Left lung (tissue), 10 donors: ENCODE measurements around the gene DPPA2. TPM values are rescaled to one million over a fixed set of nuclear protein-coding genes. Genes with fewer than 3 reads are reported as not detected.

ENCODE experiments used
- ATAC-seq: fragments of 200-7000 bp; cut with Tn5 transposase; one replicate; pipeline ENCODE4 v1.9.1; 2020; ENCODE audit warnings: moderate library complexity
- DNase-seq, 4 donors: peaks; one replicate each; pipeline ENCODE4 v3.0.0-alpha.2; 2013 to 2020
- H3K27ac ChIP-seq, 2 donors: fragments of 200-600 bp; sonication (generic) in 1 of 2; one replicate each; pipeline versions ENCODE4 v1.5.0 to v1.8.0; 2020 to 2021
- H3K27me3 ChIP-seq, 2 donors: fragments of 200-600 bp; sonication (generic) in 1 of 2; one replicate each; pipeline versions ENCODE4 v1.5.0 to v1.8.0; 2020 to 2021
- H3K36me3 ChIP-seq, 2 donors: fragments of 200-600 bp; sonication (generic) in 1 of 2; one replicate each; pipeline versions ENCODE4 v1.5.0 to v1.8.0; 2020 to 2021
- H3K4me1 ChIP-seq, 2 donors: fragments of 200-600 bp; one replicate each; pipeline ENCODE4 v1.8.0; 2021
- H3K4me3 ChIP-seq, 2 donors: fragments of 200-600 bp; sonication (generic) in 1 of 2; one replicate each; pipeline versions ENCODE4 v1.5.0 to v1.8.0; 2020 to 2021; ENCODE audit warnings: mild to moderate bottlenecking in 1 of 2
- H3K9me3 ChIP-seq, 2 donors: fragments of 200-600 bp; sonication (generic) in 1 of 2; one replicate each; pipeline versions ENCODE4 v1.5.0 to v1.8.0; 2020 to 2021
- intact Hi-C, 2 donors: fragments of 100-400 bp; cut with DNase I; formaldehyde crosslinking; loops; one replicate each; pipeline versions ENCODE4 v1.11.2 to v1.14.2; 2022
- polyA plus RNA-seq, 6 donors: library from polyadenylated mRNA; unstranded; fragments of 120-200 nt; gene quantifications; one replicate each; pipeline ENCODE4 v1.2.1, GENCODE V29; 2013; ENCODE audit not compliant: insufficient read length in 6 of 6
- total RNA-seq, 2 donors: library from RNA; stranded (reverse); fragmentation: NEBNext Ultra II Directional; extraction: Animal tissue kit (Norgen Biotek cat#: 25700); gene quantifications; one replicate each; pipeline ENCODE4 v1.2.1, GENCODE V29; 2021
- TF ChIP-seq, protein P1 (sequence below), 2 donors: fragments of 200-600 bp; sonication (generic) in 1 of 2; IDR thresholded peaks; one replicate each; pipeline versions ENCODE4 v1.5.0 to v1.8.0; 2021; ENCODE audit warnings: antibody characterized with exemption in 2 of 2
- donor health status: DM: no; HTN: yes; CAD: no.
- donor health status: DM: no; HTN: no; CAD: no.

Gene DPPA2
- total and polyA plus RNA-seq, 8 donors, result 0.15 TPM; not detected in 7

DNA sequence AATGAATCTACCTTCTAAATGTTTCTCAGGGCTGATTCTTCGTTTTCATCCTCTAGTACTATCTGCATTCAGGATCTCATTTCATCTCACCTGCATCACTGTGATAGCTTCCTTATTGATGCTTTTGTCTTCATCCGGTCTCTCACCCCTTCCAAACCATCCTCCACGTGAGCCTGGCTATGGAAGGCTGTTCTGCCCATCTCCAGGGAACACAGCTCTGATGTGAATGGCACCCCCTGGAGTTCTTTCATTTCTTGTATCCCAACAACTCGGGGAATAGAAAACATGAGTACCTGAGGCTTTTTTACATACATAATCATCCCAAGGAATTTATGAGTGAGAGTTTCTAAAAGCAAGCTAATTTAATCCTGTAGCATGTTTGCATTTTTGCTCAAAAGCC lies 29.8 kb upstream of the DPPA2 start:
- Histone ChIP-seq H3K27ac (no peak overlapping the region), H3K9me3 (no peaks in the 10 kb centered on the region), H3K4me3 (no peak overlapping the region), H3K4me1 (no peaks in the 10 kb centered on the region), H3K27me3 (no peaks in the 10 kb centered on the region), H3K36me3 (no peaks in the 10 kb centered on the region)
- ATAC-seq (no peak), DNase-seq (no peak)
- TF ChIP-seq, protein P1, sequence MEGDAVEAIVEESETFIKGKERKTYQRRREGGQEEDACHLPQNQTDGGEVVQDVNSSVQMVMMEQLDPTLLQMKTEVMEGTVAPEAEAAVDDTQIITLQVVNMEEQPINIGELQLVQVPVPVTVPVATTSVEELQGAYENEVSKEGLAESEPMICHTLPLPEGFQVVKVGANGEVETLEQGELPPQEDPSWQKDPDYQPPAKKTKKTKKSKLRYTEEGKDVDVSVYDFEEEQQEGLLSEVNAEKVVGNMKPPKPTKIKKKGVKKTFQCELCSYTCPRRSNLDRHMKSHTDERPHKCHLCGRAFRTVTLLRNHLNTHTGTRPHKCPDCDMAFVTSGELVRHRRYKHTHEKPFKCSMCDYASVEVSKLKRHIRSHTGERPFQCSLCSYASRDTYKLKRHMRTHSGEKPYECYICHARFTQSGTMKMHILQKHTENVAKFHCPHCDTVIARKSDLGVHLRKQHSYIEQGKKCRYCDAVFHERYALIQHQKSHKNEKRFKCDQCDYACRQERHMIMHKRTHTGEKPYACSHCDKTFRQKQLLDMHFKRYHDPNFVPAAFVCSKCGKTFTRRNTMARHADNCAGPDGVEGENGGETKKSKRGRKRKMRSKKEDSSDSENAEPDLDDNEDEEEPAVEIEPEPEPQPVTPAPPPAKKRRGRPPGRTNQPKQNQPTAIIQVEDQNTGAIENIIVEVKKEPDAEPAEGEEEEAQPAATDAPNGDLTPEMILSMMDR (IDR thresholded peaks at IDR 0.05), result no peak
- intact Hi-C loops, result no loop called here

DNA sequence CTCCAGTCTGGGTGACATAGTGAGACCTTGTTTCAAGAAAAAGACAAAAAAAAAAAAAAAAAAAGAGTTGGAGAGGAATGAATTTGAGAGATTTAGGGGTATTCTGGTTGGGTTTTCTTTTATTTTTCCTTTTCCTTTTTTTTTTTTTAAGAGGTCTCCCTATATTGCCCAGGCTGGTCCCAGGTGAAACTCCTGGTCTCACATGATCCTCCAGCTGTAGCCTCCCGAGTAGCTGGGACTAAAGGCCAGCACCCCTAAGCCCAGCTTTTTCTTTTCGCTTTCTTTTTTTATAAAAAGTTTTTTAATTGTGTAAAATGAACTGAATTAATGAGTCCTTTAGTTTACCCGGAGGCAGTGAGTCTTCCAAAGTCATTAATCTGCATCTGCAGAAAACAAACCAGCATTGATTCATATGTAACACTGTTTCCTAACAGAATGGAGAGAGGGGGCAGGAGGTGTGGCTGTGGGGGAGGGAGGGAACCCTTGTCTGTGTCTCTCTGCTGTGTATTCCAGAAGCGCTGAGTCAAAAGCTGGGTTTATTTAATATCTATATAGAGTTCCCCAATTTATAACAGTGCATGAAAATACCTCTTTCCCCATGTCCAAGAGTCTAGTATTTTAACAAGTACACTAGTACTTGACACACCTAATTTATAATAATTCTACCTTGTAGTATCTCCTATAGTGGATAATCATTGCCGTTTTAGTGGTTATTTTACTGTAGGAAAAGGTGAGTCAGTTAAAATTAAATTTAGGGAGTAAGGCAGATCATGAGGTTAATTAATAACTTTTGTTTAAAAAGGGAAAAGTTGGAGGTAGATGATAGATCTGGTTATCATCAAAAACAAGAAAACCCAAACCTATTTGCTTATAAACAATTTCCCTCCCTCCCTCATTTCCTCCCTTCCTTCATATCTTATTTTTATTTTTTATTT lies 23.7 kb upstream of the DPPA2 start:
- H3K4me1 ChIP-seq, result peaks cover 0 to 3% of the 10 kb centered on the region in 2 donors
- H3K36me3 ChIP-seq, result no peaks in the 10 kb centered on the region
- DNase-seq, result no peak
- ATAC-seq, result no peak
- no peaks in the 10 kb centered on the region for H3K9me3 ChIP-seq
- H3K27me3 ChIP-seq, result peaks cover 0 to 41% of the 10 kb centered on the region in 2 donors
- intact Hi-C loops, result no loop called here
- H3K27ac ChIP-seq, result no peak overlapping the region
- H3K4me3 ChIP-seq, result no peak overlapping the region
- TF ChIP-seq, protein P1 (IDR thresholded peaks at IDR 0.05), result no peak

DNA sequence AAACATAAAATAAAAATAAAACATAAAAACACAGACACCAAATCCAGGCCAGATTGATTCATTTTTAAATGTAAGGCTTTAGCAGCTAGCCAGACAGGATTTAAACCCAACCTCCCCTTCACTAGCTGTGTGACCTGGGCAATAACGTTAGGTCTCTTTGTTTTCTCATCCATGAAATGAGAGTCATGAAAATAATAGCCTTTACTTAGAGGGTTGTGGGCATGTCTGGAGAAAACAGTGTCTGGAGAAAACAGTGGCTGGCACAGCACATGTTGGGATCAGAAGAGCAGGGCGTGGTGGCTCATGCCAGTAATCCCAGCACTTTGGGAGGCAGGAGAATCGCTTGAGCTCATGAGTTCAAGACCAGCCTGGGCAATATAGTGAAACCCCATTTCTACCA lies 22.9 kb upstream of the DPPA2 start:
- TF ChIP-seq, protein P1 (IDR thresholded peaks at IDR 0.05), result no peak
- H3K9me3 ChIP-seq, result no peaks in the 10 kb centered on the region
- DNase-seq, result no peak

DNA sequence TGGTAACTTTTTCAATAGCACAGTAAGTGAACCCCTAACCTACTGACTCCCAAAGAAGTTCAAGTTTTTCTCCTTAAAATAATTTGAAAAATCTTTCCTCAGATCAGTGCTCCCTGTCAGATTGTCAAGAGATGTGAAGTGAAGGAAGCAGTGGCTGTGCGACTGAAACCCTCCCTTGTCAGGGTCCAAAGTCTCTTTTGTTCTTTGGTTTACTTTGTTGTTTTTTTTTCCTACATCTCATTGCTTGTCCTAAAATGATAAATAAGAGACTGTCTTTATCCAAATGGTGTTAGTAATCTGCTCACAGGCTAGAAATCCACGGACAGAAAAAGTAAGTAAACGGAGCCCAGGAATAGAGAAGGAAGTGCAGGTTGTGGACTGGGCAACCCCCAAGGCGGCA lies 22.0 kb upstream of the DPPA2 start:
- DNase-seq, result no peak
- intact Hi-C loops, result no loop called here
- ATAC-seq, result no peak

More for the DNA sequence above, 22.9 kb upstream of the DPPA2 start:
- no peak overlapping the region for H3K27ac ChIP-seq
- H3K4me3 ChIP-seq, result no peak overlapping the region
- H3K27me3 ChIP-seq, result peaks cover 0 to 41% of the 10 kb centered on the region in 2 donors
- ATAC-seq, result no peak
- peaks cover 0 to 3% of the 10 kb centered on the region in 2 donors for H3K4me1 ChIP-seq
- no peaks in the 10 kb centered on the region for H3K36me3 ChIP-seq
- intact Hi-C loops, result no loop called here

DNA sequence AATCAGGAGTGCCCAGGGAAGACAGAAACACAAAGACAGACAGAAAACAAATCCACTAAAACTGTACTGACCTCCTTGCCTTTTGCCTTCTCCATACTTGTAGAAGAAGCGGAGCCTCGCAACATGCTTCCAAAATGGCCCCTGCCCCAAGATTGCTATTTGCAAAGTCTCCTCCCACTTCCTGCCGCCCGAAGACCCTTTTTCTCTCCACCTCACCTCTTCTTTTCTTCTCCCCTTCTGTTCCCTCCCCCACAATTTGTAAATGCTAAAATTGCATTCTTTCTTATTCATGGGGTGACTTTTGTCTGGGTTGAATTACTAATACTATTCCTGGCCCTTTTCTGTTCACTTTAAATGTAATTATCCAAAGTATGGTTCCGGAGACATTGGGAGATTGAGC lies 21.1 kb upstream of the DPPA2 start, which contains the start of gene DPPA4:
Gene DPPA4, minus strand, starts transcription at position 154 of the 400 bp plus-strand sequence. Its CDS starts 29 bp downstream, at position 125.
- Histone ChIP-seq H3K4me3 (peak within 1 kb of the TSS; percentile 16 to 31), H3K9me3 (no peaks in the 10 kb centered on the region), H3K27me3 (peaks cover 0 to 46% of the 10 kb centered on the region in 2 donors), H3K27ac (no peak within 1 kb of the TSS), H3K36me3 (no peaks in the 10 kb centered on the region), H3K4me1 (peaks cover 0 to 3% of the 10 kb centered on the region in 2 donors)
- intact Hi-C loops, result no loop called here
- TF ChIP-seq, protein P1 (IDR thresholded peaks at IDR 0.05), result no peak
- no peak for ATAC-seq
- no peak for DNase-seq

More for the DNA sequence above, 22.0 kb upstream of the DPPA2 start:
- no peak overlapping the region for H3K4me3 ChIP-seq
- peaks cover 0 to 41% of the 10 kb centered on the region in 2 donors for H3K27me3 ChIP-seq
- TF ChIP-seq, protein P1 (IDR thresholded peaks at IDR 0.05), result no peak
- no peaks in the 10 kb centered on the region for H3K36me3 ChIP-seq
- H3K9me3 ChIP-seq, result no peaks in the 10 kb centered on the region
- H3K27ac ChIP-seq, result no peak overlapping the region
- H3K4me1 ChIP-seq, result peaks cover 0 to 3% of the 10 kb centered on the region in 2 donors
